GM19238 (cell line): ENCODE measurements around the gene KREMEN2.

Experiments used
- DNase-seq: peaks from one replicate; pipeline ENCODE4 v3.0.0; 2011; ENCODE audit warnings: low spot score; ENCODE audit not compliant: insufficient read length

KREMEN2 gene

GRCh38 chr16:3000540-3000939 is 36.5 kb downstream of the KREMEN2 start:
- no peak for DNase-seq

DNA sequence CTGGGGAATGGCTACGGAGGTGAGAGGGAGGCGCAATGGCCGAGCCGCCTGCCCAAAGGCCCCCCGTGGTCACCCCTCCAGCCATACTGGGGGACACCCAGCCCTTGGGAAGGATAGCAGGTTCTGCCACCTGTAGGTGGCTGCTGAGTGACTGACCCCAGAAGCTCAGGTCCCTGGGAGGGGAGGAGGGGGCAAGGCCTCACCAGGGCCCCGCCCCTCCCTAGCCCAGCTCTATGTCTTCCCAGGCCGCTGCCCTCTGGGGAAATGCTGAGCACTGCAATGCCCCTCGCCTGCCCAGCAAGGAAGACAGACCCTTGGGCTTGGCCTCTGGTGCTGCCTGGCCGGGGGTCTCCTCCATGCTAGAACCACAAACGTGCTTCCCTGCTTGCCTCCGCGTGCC is 37.2 kb downstream of the KREMEN2 start:
- no peak for DNase-seq

DNA sequence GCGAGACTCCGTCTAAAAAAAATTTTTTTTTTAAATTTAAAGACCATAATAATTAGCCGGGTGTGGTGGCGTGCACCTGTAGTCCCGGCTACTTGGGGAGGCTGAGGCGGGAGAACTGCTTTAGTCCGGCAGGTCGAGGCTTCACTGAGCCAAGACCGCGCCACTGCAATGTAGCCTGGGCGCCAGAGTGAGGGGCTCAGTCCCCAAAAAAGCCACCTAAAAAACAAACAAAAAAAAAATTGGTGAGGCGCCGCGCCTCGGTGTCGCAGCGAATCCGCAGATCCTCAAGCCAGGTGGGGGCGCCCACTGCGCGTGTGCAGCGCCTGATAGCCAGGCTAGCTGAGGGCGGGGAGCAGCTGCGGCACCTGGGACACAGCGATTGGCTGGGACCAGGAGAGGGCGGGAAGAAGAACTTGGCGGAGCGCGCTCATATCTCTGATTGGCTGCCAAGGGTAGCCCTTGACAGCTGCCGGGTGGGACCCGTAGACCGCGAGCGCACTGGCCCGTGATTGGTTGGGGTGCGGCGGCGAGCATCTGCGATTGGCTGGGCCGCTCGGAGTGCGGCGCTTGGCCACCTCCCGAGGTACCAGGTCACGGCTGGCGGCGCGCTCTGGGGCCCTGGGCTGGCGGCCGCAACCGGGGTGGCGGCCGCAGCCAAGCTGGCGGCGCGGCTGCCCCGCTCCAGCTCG is 39.7 kb downstream of the KREMEN2 start:
- peak; percentile 100 for DNase-seq

DNA sequence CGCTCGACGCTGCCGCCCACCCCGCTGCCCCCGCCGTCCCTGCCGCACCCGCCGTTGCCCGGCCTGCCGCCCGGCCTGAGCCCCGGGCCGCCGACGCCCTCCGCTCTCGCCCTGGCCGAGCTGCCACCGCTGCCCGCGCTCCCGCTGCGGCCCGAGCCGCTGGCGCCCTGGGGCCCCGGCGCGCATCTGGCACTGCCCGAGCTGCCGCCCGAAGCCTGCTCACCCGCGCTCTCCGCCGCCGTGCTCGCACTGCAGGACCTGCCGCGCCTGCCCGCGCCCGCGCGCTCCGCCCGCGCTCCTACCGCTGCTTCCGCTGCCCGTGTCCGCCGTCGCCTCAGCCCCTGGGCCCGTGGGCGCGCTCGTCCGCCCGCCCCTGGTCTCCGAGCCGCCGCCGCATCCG is 40.2 kb downstream of the KREMEN2 start:
- no peak for DNase-seq

DNA sequence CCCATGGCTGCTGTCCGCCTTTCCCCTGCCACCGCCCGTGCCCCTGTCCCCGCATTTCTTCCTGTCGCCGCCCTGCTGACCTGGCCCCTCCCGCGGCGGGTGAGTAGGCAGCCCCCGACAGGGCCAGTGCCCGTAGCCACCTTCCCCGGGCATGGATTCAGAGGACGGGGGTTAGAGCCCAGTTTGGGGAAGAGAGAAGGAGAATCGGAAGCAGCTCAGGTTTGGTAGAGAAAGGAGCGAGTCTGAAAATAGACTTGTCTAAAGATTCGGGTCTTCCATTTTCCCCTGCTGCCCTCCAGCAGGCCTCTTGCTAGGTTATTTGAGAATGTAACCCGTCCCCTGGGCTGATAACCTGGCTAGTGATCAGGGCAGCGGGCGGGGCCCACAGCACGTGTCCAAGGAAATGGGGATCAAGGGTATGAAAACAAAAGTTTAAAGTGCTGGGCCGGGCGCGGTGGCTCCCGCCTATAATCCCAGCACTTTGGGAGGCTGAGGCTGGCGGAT is 40.8 kb downstream of the KREMEN2 start:
- no peak for DNase-seq

DNA sequence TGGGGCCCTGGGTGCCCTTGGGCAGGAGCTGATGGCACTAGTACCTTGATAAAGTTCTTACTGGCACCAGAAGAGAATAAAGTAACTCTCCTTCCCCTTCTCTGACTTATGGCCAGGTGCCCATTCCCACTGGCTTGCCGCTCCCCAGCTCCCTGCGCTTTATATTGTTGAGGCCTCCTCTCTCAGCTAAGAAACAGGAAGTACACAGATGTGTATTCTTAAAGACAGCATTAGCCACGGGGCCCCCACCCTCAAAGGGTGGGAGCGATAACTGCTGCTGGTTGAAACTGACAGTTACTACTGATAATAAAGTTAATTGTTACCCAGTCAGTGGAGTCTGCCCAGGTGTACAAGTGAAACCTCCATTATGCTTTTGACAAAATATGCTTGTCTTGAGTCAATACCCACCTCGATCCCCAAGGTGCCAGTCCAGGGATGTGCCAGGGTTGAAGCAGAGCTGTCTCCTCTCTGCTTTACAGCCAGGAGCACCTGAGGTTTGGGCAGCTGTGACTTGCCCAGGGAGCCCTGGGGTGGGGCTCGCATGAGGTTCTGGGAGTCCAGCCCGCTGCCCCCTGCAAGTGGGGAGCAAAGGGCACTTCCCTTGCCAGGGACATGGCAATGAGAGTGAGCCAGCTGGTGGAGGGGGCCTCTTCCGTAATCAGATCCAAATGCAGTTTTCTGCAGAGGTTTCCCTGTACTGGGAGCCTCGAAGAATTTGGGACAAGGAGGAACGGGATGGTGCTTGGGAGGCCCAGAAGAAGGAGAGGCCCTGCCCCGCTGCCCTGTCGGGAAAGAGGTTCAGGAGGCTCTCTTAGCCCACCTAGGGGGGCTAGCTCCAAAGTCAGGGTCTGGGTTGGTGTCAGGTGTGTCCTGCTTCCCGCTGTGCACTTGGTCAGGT is 43.2 kb downstream of the KREMEN2 start:
- peak; percentile 48 for DNase-seq

DNA sequence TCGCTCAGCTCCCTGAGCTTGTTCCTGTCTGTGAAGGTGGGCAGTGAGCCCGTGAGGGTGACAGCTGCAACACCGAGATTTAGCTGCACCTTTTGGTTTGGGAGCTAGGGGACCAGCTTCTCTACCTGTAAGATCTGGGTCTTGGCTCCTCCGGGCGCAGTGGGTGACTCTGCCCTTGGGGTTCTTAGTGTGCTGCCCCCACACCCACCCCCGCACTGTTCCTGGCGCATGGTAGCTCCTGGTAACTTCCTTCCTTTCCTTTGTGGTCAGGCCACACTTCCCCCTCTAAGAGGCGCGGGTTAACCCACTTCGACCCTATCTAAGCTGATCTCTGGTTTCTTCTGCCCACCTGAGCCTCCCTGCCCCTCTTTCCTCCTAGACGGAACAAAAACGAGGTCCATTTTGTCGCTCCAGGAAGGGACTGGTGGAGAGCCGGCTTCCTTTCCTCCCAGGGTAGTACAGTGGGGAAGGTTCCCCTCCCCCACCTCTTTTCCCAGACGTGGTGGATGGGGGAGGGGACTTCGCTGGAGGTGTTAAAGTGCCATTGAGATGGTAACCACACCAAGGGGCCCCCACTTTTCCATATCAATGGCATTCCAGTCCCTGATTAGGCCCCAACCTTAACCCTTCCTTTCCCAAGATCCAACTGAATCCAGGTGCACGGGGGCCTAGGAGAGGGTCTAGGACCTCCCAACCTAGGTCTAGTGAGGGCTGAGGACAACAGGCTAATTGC is 44.0 kb downstream of the KREMEN2 start:
- DNase-seq: no peak

DNA sequence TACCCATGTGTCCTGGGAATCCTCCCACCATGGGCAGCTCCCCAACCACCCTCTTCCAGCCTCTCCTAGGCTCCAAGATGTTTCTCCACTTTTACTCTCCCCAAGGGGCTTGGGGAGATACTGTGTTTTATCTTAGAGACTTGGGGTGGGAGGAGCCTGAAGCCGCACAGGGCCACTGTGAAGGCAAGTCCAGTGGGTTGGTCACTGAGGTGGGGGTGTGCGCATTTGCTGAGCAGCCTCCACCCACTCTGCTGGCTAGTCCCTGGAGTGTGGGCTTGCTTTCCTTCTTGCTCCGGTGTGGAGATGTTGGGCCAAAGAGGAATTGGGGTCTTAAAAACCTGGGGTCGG is 44.6 kb downstream of the KREMEN2 start:
- no peak for DNase-seq

GRCh38 chr16:3009568-3010390 is 45.7 kb downstream of the KREMEN2 start:
- DNase-seq: no peak

GRCh38 chr16:3010510-3010909 is 46.4 kb downstream of the KREMEN2 start:
- DNase-seq: no peak

DNA sequence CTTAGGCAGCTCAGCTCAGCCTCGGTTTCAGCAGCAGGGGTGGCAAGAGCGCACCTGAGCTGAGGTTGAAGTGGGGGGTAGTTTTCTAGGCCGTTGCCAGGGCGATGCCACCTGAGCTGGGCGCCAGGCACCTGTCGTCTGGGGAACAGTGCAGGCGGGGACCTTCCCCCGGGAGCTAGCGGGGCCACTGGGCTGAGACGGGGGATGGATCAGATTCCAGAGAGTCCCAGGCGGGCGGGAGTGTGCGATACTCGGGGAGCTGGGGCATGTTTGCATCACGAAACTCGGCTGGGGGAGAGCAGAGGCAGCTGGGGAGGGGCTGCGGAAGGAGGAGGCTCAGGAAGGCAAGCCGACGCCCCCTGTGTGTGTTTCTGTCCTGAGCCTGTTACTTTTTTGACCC is 48.2 kb downstream of the KREMEN2 start:
- DNase-seq: no peak

DNA sequence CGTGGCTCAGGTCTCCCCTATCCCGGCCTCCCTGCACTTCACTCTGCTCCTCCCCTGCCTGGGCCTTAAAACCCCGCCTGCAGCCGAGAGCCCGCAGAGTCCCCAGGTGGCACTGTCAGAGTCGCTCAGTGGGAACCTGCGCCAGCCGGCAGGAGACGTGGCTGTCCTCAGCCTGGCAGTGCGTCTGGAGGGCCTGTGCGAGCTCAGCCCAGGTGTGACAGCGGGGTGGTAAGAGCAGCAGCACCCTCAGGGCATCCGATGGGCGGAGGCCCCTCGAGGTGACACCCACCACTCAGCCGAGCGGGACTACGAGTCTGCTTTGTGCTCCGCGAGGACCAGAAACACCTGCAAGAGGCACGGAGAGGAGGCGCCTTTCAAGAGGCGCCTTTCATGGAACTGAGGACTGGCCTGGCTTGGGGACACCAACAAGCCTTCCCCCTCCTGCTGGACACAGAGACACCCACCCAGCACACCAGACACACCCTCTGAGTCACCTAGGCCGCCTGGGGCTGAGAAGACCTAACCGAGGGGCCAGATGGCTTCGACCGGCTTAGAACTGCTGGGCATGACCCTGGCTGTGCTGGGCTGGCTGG is 48.8 kb downstream of the KREMEN2 start, which contains the start of gene CLDN9:
TSS of gene CLDN9 (plus strand) at position 96 of the 593 bp plus-strand sequence. CDS start at position 536, 440 bp downstream.
- DNase-seq: no peak

GRCh38 chr16:3013491-3013951 is 49.4 kb downstream of the KREMEN2 start:
- DNase-seq: no peak

DNA sequence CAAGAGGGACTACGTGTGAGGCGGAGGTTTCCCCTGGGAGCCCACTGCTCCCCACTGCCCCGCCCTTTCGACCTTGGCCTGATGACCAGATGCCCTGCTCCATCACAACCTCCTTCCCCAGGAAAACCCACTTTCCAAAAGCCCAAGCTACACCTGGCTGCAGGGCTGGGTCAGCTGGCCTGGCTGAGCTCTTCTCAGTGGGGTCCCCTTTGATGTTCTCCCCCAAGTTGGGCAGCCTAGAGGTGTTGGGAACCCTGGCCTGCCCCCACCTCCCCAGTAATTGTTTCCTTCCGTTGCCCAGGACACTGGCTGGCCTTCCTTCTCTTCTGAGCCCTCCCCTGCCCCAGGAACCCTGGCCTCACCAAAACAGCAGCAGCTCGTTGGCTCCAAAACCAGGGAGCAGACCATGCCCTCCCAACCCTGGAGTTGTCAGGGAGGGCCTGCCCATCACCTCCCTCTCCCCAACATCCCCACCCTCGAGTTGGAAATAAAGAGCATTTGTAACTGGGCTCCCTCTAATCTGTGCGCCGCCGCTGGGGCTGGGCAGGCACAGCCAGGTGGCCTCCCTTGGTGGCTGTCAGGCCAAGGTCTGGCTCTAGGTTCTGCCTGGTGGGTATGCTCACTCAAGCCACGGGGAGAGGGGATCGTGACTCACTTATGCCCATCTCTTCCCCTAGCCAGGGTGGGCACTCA is 50.1 kb downstream of the KREMEN2 start:
- no peak for DNase-seq

GRCh38 chr16:3014971-3015370 is 50.9 kb downstream of the KREMEN2 start:
- no peak for DNase-seq

DNA sequence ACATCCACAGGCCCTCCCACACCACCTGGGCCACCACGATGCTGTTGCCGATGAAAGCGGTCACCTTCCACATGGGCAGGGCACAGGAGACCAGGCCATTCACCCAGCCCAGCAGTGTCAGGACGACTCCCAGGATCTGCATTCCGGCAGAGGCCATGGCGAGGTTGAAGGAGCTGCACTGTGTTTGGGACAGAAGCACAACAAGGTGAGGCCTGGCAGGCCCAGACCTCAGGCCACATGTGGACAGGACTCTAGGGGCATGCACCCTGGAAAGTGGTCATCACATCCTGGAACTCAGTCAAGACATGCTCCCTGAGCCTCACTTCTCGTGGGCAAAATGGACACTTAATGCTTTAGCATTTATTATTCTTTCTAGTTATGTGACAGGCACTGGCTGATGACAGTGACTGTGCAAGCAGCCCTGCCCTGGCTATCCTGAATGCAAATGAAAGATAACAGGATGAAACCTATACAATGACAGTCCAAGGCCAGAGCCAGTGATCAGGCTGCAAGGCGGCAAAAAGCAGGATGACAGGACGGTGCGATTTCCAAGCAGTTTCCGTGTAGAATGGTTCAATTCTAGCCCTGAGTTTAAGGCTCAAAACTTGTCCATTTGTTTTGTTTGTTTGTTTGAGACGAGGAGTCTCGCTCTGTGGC is 51.9 kb downstream of the KREMEN2 start:
- DNase-seq: no peak

- no peak for DNase-seq
Measured at GRCh38 chr16:3017344-3017743, 53.3 kb downstream of the KREMEN2 start.
